IMR-90 (cell line): ENCODE results near the gene KNCN. TPM values are rescaled to one million over a fixed set of nuclear protein-coding genes. Genes with fewer than 3 reads are reported as not detected.

Experiments
- ATAC-seq: fragments of 200-7000 bp; cut with Tn5 transposase; 2 replicates; pipeline ENCODE4 v1.9.1; 2020; ENCODE audit warnings: low read depth, mild to moderate bottlenecking, moderate library complexity
- BruUV-seq: library from RNA; stranded (reverse); fragments of 400-500 nt; replicated peaks from 2 replicates; lab custom pipeline; 2021; lab: Mats Ljungman, UMichigan
- CTCF ChIA-PET: fragments of 300-600 bp; formaldehyde crosslinking; extraction: SDS; loops from one replicate; lab custom pipeline; 2021; ENCODE audit warnings: antibody characterized with exemption; lab: Yijun Ruan, JAX
- POLR2A ChIA-PET: fragments of 300-600 bp; sonication (Branson Sonifier 250); formaldehyde crosslinking; loops from one replicate; lab custom pipeline; 2022; ENCODE audit warnings: antibody characterized with exemption; ENCODE audit not compliant: unreplicated experiment; lab: Charles Lee
- DNase-seq: peaks from one replicate; pipeline ENCODE4 v3.0.0; 2013
- H2AFZ ChIP-seq: replicated peaks from 2 replicates; pipeline ENCODE3; 2013; ENCODE audit warnings: low read length, mild to moderate bottlenecking; ENCODE audit not compliant: poor library complexity
- H2AK5ac ChIP-seq: 2 replicates; pipeline ENCODE4 v1.6.1; 2013; ENCODE audit warnings: low read depth, low read length, inconsistent platforms
- H2AK9ac ChIP-seq: replicated peaks from 2 replicates; pipeline ENCODE3; 2013; ENCODE audit warnings: mild to moderate bottlenecking, low read depth, low read length, moderate library complexity; ENCODE audit not compliant: poor library complexity
- H2BK120ac ChIP-seq: 2 replicates; pipeline ENCODE4 v1.6.1; 2013; ENCODE audit warnings: low read depth, low read length, inconsistent platforms
- H2BK15ac ChIP-seq: 3 replicates; pipeline ENCODE4 v1.6.1; 2013; ENCODE audit warnings: low read depth, low read length, inconsistent platforms
- H2BK20ac ChIP-seq: 2 replicates; pipeline ENCODE4 v1.6.1; 2013; ENCODE audit warnings: low read depth, mild to moderate bottlenecking, inconsistent platforms, low read length, moderate library complexity
- H2BK5ac ChIP-seq: 2 replicates; pipeline ENCODE4 v1.6.1; 2013; ENCODE audit warnings: mild to moderate bottlenecking, low read depth, low read length, inconsistent platforms; ENCODE audit not compliant: poor library complexity, severe bottlenecking
- H3K14ac ChIP-seq: replicated peaks from 2 replicates; pipeline ENCODE4 v1.6.1; 2013; ENCODE audit warnings: low read depth, low read length, inconsistent platforms
- H3K18ac ChIP-seq: 2 replicates; pipeline ENCODE4 v1.6.1; 2013; ENCODE audit warnings: low read depth, low read length, control low read depth
- H3K23ac ChIP-seq: 2 replicates; pipeline ENCODE4 v1.6.1; 2013; ENCODE audit warnings: low read depth, low read length, inconsistent platforms
- H3K27ac ChIP-seq: 2 replicates; pipeline ENCODE4 v1.5.1; 2013; ENCODE audit warnings: mild to moderate bottlenecking, control low read depth, low read length; ENCODE audit not compliant: insufficient read depth
- H3K27me3 ChIP-seq: 2 replicates; pipeline ENCODE4 v1.6.1; 2013; ENCODE audit warnings: low read length; ENCODE audit not compliant: control insufficient read depth, insufficient read depth
- H3K36me3 ChIP-seq: 2 replicates; pipeline ENCODE4 v1.6.1; 2013; ENCODE audit warnings: low read length, mixed read lengths; ENCODE audit not compliant: control insufficient read depth, insufficient read depth
- H3K4ac ChIP-seq: 2 replicates; pipeline ENCODE4 v1.6.1; 2013; ENCODE audit warnings: low read depth, low read length, inconsistent platforms
- H3K4me1 ChIP-seq: 2 replicates; pipeline ENCODE4 v1.6.1; 2013; ENCODE audit warnings: low read length, mixed read lengths; ENCODE audit not compliant: control insufficient read depth, insufficient read depth
- H3K4me2 ChIP-seq: 2 replicates; pipeline ENCODE4 v1.6.1; 2013; ENCODE audit warnings: low read depth, mild to moderate bottlenecking, control low read depth, low read length, moderate library complexity
- H3K4me3 ChIP-seq: 2 replicates; pipeline ENCODE4 v1.5.1; 2013; ENCODE audit warnings: low read depth, mild to moderate bottlenecking, control low read depth, low read length, moderate library complexity; ENCODE audit not compliant: insufficient read depth
- H3K56ac ChIP-seq: 2 replicates; pipeline ENCODE4 v1.6.1; 2013; ENCODE audit warnings: low read length, inconsistent platforms; ENCODE audit not compliant: insufficient read depth; ENCODE audit errors: extremely low read depth
- H3K79me1 ChIP-seq, 2 experiments: 2 replicates each; pipeline ENCODE4 v1.6.1; 2013; ENCODE audit warnings: low read length in 2 of 2, inconsistent platforms in 1 of 2, low read depth in 1 of 2
- H3K9ac ChIP-seq: 2 replicates; pipeline ENCODE4 v1.6.1; 2013; ENCODE audit warnings: low read depth, low read length, control low read depth
- H3K9me1 ChIP-seq: 2 replicates; pipeline ENCODE4 v1.6.1; 2013; ENCODE audit warnings: low read length, inconsistent platforms; ENCODE audit not compliant: insufficient read depth
- H3K9me3 ChIP-seq: 2 replicates; pipeline ENCODE4 v1.6.1; 2013; ENCODE audit warnings: low read length; ENCODE audit not compliant: control insufficient read depth, insufficient read depth
- H4K20me1 ChIP-seq: 2 replicates; pipeline ENCODE4 v1.6.1; 2013; ENCODE audit warnings: low read length, inconsistent platforms; ENCODE audit not compliant: insufficient read depth
- H4K5ac ChIP-seq: 2 replicates; pipeline ENCODE4 v1.6.1; 2013; ENCODE audit warnings: mild to moderate bottlenecking, low read depth, low read length, control low read depth
- H4K8ac ChIP-seq, 2 experiments: 2 replicates each; pipeline ENCODE4 v1.6.1; 2013; ENCODE audit warnings: low read depth in 2 of 2, low read length in 2 of 2, control low read depth in 1 of 2, inconsistent platforms in 1 of 2
- H4K91ac ChIP-seq: 2 replicates; pipeline ENCODE4 v1.6.1; 2013; ENCODE audit warnings: low read depth, low read length, inconsistent platforms; ENCODE audit not compliant: insufficient read depth
- CHD1 ChIP-seq: IDR thresholded peaks from 2 replicates; pipeline ENCODE4 v1.6.1; 2012; ENCODE audit warnings: low read depth, low read length, improper control_type of control experiment
- CTCF ChIP-seq: conservative IDR thresholded peaks from 2 replicates; pipeline ENCODE4 v1.5.1; 2012; ENCODE audit warnings: mild to moderate bottlenecking, low read depth, low read length, improper control_type of control experiment
- FOS ChIP-seq: fragments of 150-350 bp; IDR thresholded peaks from 2 replicates; pipeline ENCODE4 v1.6.1; 2016; ENCODE audit warnings: low read depth, low read length
- MXI1 ChIP-seq: IDR thresholded peaks from 2 replicates; pipeline ENCODE4 v1.6.1; 2012; ENCODE audit warnings: low read depth, mild to moderate bottlenecking, low read length, moderate library complexity, borderline replicate concordance
- NFE2L2 ChIP-seq: fragments of 150-350 bp; IDR thresholded peaks from 2 replicates; pipeline ENCODE4 v1.6.1; 2016; ENCODE audit warnings: low read depth, mild to moderate bottlenecking, low read length
- POLR2A ChIP-seq: IDR thresholded peaks from 2 replicates; pipeline ENCODE4 v1.6.1; 2012; ENCODE audit warnings: mild to moderate bottlenecking, low read depth, low read length
- RCOR1 ChIP-seq: IDR thresholded peaks from 2 replicates; pipeline ENCODE4 v1.6.1; 2012; ENCODE audit warnings: mild to moderate bottlenecking, low read length, improper control_type of control experiment; ENCODE audit not compliant: insufficient replicate concordance
- RFX5 ChIP-seq: IDR thresholded peaks from 2 replicates; pipeline ENCODE4 v1.8.0; 2012; ENCODE audit warnings: low read depth, mild to moderate bottlenecking, low read length, moderate library complexity
- SMC3 ChIP-seq: fragments of 150-350 bp; IDR thresholded peaks from 2 replicates; pipeline ENCODE4 v1.6.1; 2016; ENCODE audit warnings: low read depth, mild to moderate bottlenecking, antibody characterized with exemption, low read length, moderate library complexity
- USF2 ChIP-seq: fragments of 150-350 bp; IDR thresholded peaks from 2 replicates; pipeline ENCODE4 v1.6.1; 2017; ENCODE audit warnings: mild to moderate bottlenecking, antibody characterized with exemption, low read length, low read depth
- WGBS, 2 experiments: methylation state at CpG; one replicate each; pipeline versions ENCODE4 v1.1.5 to v1.1.7; 2013; ENCODE audit warnings: missing lambda C conversion rate in 2 of 2; ENCODE audit not compliant: insufficient read length in 1 of 2; ENCODE audit errors: extremely low coverage in 2 of 2; 5-methylcytosine and 5-hydroxymethylcytosine counted together
- dilution Hi-C: fragments of 300-500 bp; cut with HindIII; formaldehyde crosslinking; loops from one replicate; pipeline ENCODE4 v1.14.3; 2018; ENCODE audit warnings: low sequenced_read_pairs; ENCODE audit not compliant: unreplicated experiment
- in situ Hi-C: fragments of 300-500 bp; cut with MboI; formaldehyde crosslinking; loops from 3 replicates; pipeline ENCODE4 v1.14.3; 2019; ENCODE audit warnings: low sequenced_read_pairs, inconsistent platforms, mixed read lengths
- intact Hi-C: fragments of 100-400 bp; cut with micrococcal nuclease; formaldehyde crosslinking; loops from 2 replicates; pipeline ENCODE4 v1.10.0; 2022
- polyA plus RNA-seq, 3 experiments: library from polyadenylated mRNA; depleted of rRNA; stranded (reverse); fragments of >200 nt; gene quantifications; 2 replicates each; pipeline ENCODE4 v1.2.3, GENCODE V29; 2012; ENCODE audit warnings: low replicate concordance in 1 of 3
- total RNA-seq: library from RNA; depleted of rRNA; stranded (reverse); fragments of >200 nt; gene quantifications from 2 replicates; pipeline ENCODE4 v1.2.3, GENCODE V29; 2012

Gene KNCN
- total and polyA plus RNA-seq, 2 of the 4 experiments (the other 2 are of a cell fraction): not detected

- H2BK5ac ChIP-seq: no peak overlapping the region
- POLR2A ChIA-PET: no interaction called here
- no peak overlapping the region for H3K56ac ChIP-seq
- CTCF ChIA-PET: no interaction called here
- no TSS peak for BruUV-seq
- H3K14ac ChIP-seq: no peak overlapping the region
- H4K91ac ChIP-seq: no peak overlapping the region
- no peak overlapping the region for H3K4me3 ChIP-seq
- no peaks in the 10 kb centered on the region for H3K9me1 ChIP-seq
- 60 to 100% methylated on average over 1 to 4 of the region's 17 CpGs for WGBS, 2 experiments
- no peaks in the 10 kb centered on the region for H3K79me1 ChIP-seq
- no peak overlapping the region for H2BK20ac ChIP-seq
- H3K4me2 ChIP-seq: no peak overlapping the region
- H4K5ac ChIP-seq: no peak overlapping the region
- H3K4me1 ChIP-seq: no peaks in the 10 kb centered on the region
- dilution Hi-C loops (no loop called here), intact Hi-C loops (no loop called here), in situ Hi-C loops (no loop called here)
- no peak overlapping the region for H2AFZ ChIP-seq
- H2AK5ac ChIP-seq: no peak overlapping the region
- no peak for ATAC-seq
- no peak overlapping the region for H3K9ac ChIP-seq
- H3K23ac ChIP-seq: no peak overlapping the region
- DNase-seq: no peak
- H2AK9ac ChIP-seq: no peak overlapping the region
- H3K4ac ChIP-seq: no peak overlapping the region
- no peaks in the 10 kb centered on the region for H3K9me3 ChIP-seq
- no peak overlapping the region for H2BK120ac ChIP-seq
- TF ChIP-seq SMC3 (no peak), RFX5 (no peak), MXI1 (no peak), RCOR1 (no peak), CTCF (no peak), POLR2A (no peak), USF2 (no peak), CHD1 (no peak), FOS (no peak), NFE2L2 (no peak)
- no peak overlapping the region for H4K8ac ChIP-seq
- H2BK15ac ChIP-seq: no peak overlapping the region
- no peak overlapping the region for H3K27ac ChIP-seq
- H4K20me1 ChIP-seq: no peaks in the 10 kb centered on the region
- no peak overlapping the region for H3K18ac ChIP-seq
- H3K27me3 ChIP-seq: peaks cover 21% of the 10 kb centered on the region
- no peaks in the 10 kb centered on the region for H3K36me3 ChIP-seq
Observed at GRCh38 chr1:46506470-46507219, 44.8 kb downstream of the KNCN start.
